GM23338 (cell line): ENCODE measurements around the gene CHCHD6. TPM values are rescaled to one million over a fixed set of nuclear protein-coding genes. Genes with fewer than 3 reads are reported as not detected.

ENCODE experiments used
- EZH2 ChIP-seq: fragments of 200-600 bp; sonication (generic); IDR thresholded peaks from one replicate; pipeline ENCODE4 v1.8.0; 2017; ENCODE audit warnings: antibody characterized with exemption, mild to moderate bottlenecking, low read depth; ENCODE audit not compliant: unreplicated experiment
- JUNB ChIP-seq: IDR thresholded peaks from one replicate; pipeline ENCODE4 v1.6.1; 2016; ENCODE audit warnings: antibody characterized with exemption; ENCODE audit not compliant: unreplicated experiment
- NANOG ChIP-seq: IDR thresholded peaks from 2 replicates; pipeline ENCODE4 v1.6.1; 2016; ENCODE audit warnings: antibody characterized with exemption, borderline replicate concordance
- REST ChIP-seq: IDR thresholded peaks from one replicate; pipeline ENCODE4 v1.6.1; 2018; ENCODE audit warnings: antibody characterized with exemption; ENCODE audit not compliant: unreplicated experiment
- ZNF114 ChIP-seq: fragments of 250-450 bp; sonication (Bioruptor Pico); IDR thresholded peaks from 2 replicates; pipeline ENCODE4 v1.5.0; 2020; ENCODE audit warnings: mild to moderate bottlenecking, moderate library complexity
- ZNF462 ChIP-seq: fragments of 250-450 bp; sonication (Bioruptor Pico); IDR thresholded peaks from 2 replicates; pipeline ENCODE4 v1.5.0; 2020; ENCODE audit warnings: mild to moderate bottlenecking, moderate library complexity
- polyA plus RNA-seq: library from polyadenylated mRNA; unstranded; fragments of >200 nt; fragmentation: Nextera tagmentation; extraction: Ambion mirVana; gene quantifications from 2 replicates; pipeline ENCODE4 v1.2.1, GENCODE V29; 2016
- total RNA-seq: library from RNA; depleted of rRNA; stranded (reverse); fragments of >200 nt; shearing (Covaris generic); gene quantifications from 2 replicates; pipeline ENCODE4 v1.2.3, GENCODE V29; 2014

The CHCHD6 gene
- total and polyA plus RNA-seq, 2 experiments from 2014 or later = 28.8 to 43.0 TPM

GRCh38 chr3:126926684-126927400 is 222.8 kb downstream of the CHCHD6 start (continued):
- TF ChIP-seq ZNF462 (CRISPR knock-in tag) (no peak), JUNB (no peak), EZH2 (no peak), ZNF114 (no peak), NANOG (no peak), REST (no peak)
